ENCODE data around the gene ZNF888. TPM values are rescaled to one million over a fixed set of nuclear protein-coding genes. Genes with fewer than 3 reads are reported as not detected.

Gene ZNF888
- total and polyA plus RNA-seq, 10 donors, result 2.0 to 7.7 (median 5.0) TPM

Small RNA genes within 50 kb of the gene (small RNA-seq; reads per million reads assigned to genes)
- gene ZNF320, result 0 to 0.14 (median 0.10) reads per million in 4 donors

Other genes starting within 250 kb of the ZNF888 start
- gene ZNF611, start 188.4 kb downstream of the ZNF888 start, total RNA-seq, result 10 to 100 TPM; 17.4 to 32.5 (median 25.0) TPM
- 1 to 10 TPM; 2.6 to 6.9 (median 2.6) TPM for gene ZNF611, start 188.4 kb downstream of the ZNF888 start, polyA plus RNA-seq
- 10 to 100 TPM; 10.7 to 32.3 (median 22.4) TPM for gene ZNF600, start 136.6 kb downstream of the ZNF888 start, total RNA-seq
- 10 to 100 TPM in 2 of 3 donors, 1 to 10 TPM in 1; 7.5 to 20.4 (median 17.0) TPM for gene ZNF600, start 136.6 kb downstream of the ZNF888 start, polyA plus RNA-seq
- gene ZNF28, start 101.8 kb downstream of the ZNF888 start, total RNA-seq, result 10 to 100 TPM; 11.1 to 20.2 (median 15.6) TPM
- gene ZNF28, start 101.8 kb downstream of the ZNF888 start, polyA plus RNA-seq, result 1 to 10 TPM; 1.8 to 4.0 (median 2.9) TPM
- gene ZNF468, start 65.8 kb downstream of the ZNF888 start, total RNA-seq, result 10 to 100 TPM; 16.9 to 23.8 (median 18.7) TPM
- gene ZNF468, start 65.8 kb downstream of the ZNF888 start, polyA plus RNA-seq, result 1 to 10 TPM; 5.6 to 8.6 (median 5.9) TPM
- gene ZNF320, start 25.8 kb downstream of the ZNF888 start, total RNA-seq, result 10 to 100 TPM; 11.2 to 23.9 (median 17.1) TPM
- 1 to 10 TPM; 3.1 to 3.9 (median 3.5) TPM for gene ZNF320, start 25.8 kb downstream of the ZNF888 start, polyA plus RNA-seq
- gene ZNF816, start 39.5 kb upstream of the ZNF888 start, total RNA-seq, result 10 to 100 TPM in 5 of 7 donors, 1 to 10 TPM in 2; 8.1 to 16.1 (median 12.5) TPM
- 1 to 10 TPM; 4.1 to 7.2 (median 4.7) TPM for gene ZNF816, start 39.5 kb upstream of the ZNF888 start, polyA plus RNA-seq
- not detected for gene ERVV-1, start 90.5 kb upstream of the ZNF888 start, total RNA-seq
- not detected for gene ERVV-1, start 90.5 kb upstream of the ZNF888 start, polyA plus RNA-seq
- not detected for gene ERVV-2, start 121.3 kb upstream of the ZNF888 start, total RNA-seq
- not detected for gene ERVV-2, start 121.3 kb upstream of the ZNF888 start, polyA plus RNA-seq
- 100 to 1,000 TPM in 3 of 7 donors, 10 to 100 TPM in 4; 80.3 to 154 (median 98.6) TPM for gene ZNF160, start 180.0 kb upstream of the ZNF888 start, total RNA-seq
- gene ZNF160, start 180.0 kb upstream of the ZNF888 start, polyA plus RNA-seq, result 10 to 100 TPM; 14.4 to 30.1 (median 17.3) TPM
- gene ZNF415, start 209.5 kb upstream of the ZNF888 start, total RNA-seq, result 10 to 100 TPM in 5 of 7 donors, 1 to 10 TPM in 2; 7.3 to 17.0 (median 12.8) TPM
- gene ZNF415, start 209.5 kb upstream of the ZNF888 start, polyA plus RNA-seq, result 1 to 10 TPM; 2.8 to 5.6 (median 4.8) TPM
- 10 to 100 TPM; 20.2 to 41.5 (median 31.2) TPM for gene ZNF347, start 235.6 kb upstream of the ZNF888 start, total RNA-seq
- 1 to 10 TPM; 2.9 to 5.9 (median 3.8) TPM for gene ZNF347, start 235.6 kb upstream of the ZNF888 start, polyA plus RNA-seq